ENCODE data around the gene C2CD3. TPM values are rescaled to one million over a fixed set of nuclear protein-coding genes. Genes with fewer than 3 reads are reported as not detected.
A peak's percentile ranks its signal among the peaks of the same experiment; 100 is the strongest.

C2CD3 gene
- total and polyA plus RNA-seq, 2 experiments from 2014 or later, result 7.3 to 9.2 TPM

GRCh38 chr11:74024261-74025029, 146.4 kb downstream of the C2CD3 start:
- no peak for TF ChIP-seq EZH2phosphoT487 (IDR thresholded peaks at IDR 0.05; ENCODE audit: insufficient read depth, low read depth)
- Histone ChIP-seq H3K9me2 (ENCODE audit: insufficient read depth) (no peaks in the 10 kb centered on the region), H3K79me2 (ENCODE audit: insufficient read depth) (no peaks in the 10 kb centered on the region), H3K27me3 (replicated peaks; ENCODE audit: insufficient read depth) (no peaks in the 10 kb centered on the region), H3K36me3 (ENCODE audit: low read depth) (no peaks in the 10 kb centered on the region), H3K4me1 (ENCODE audit: insufficient read depth) (peaks cover 46% of the 10 kb centered on the region), H4K20me1 (ENCODE audit: insufficient read depth) (no peaks in the 10 kb centered on the region), H3K9ac (peak overlapping the region; percentile 44), H2AFZ (no peak overlapping the region), H3K9me3 (ENCODE audit: low read depth) (no peaks in the 10 kb centered on the region), H3K4me3 (no peak overlapping the region), H3F3A (ENCODE audit: insufficient read depth) (peaks cover 50% of the 10 kb centered on the region), H3K4me2 (ENCODE audit: unreplicated experiment) (peak overlapping the region; percentile 11), H3K27ac (peak overlapping the region; percentile 87)
- peak; percentile 90 for DNase-seq
- WGBS, 2 experiments (ENCODE audit: low coverage in 1 of 2, low lambda C conversion rate in 2 of 2, missing lambda C conversion rate in 2 of 2), result 7 to 13% methylated on average over 2 of the region's 2 CpGs
- in situ Hi-C loops (cut with MboI), result no loop called here

GRCh38 chr11:74023276-74023675, 147.5 kb downstream of the C2CD3 start:
- TF ChIP-seq EZH2 (IDR thresholded peaks at IDR 0.05; ENCODE audit: insufficient read depth, poor library complexity, severe bottlenecking) (no peak), EZH2phosphoT487 (IDR thresholded peaks at IDR 0.05; ENCODE audit: insufficient read depth, low read depth) (no peak)
- no peaks in the 10 kb centered on the region for H3K9me3 ChIP-seq (ENCODE audit: low read depth)
- no peaks in the 10 kb centered on the region for H3K27me3 ChIP-seq (replicated peaks; ENCODE audit: insufficient read depth)
- no peak overlapping the region for H3K4me3 ChIP-seq
- H3K4me1 ChIP-seq (ENCODE audit: insufficient read depth), result peaks cover 58% of the 10 kb centered on the region
- no peak overlapping the region for H3K27ac ChIP-seq
- in situ Hi-C loops (cut with MboI), result no loop called here
- no peak overlapping the region for H3K4me2 ChIP-seq (ENCODE audit: unreplicated experiment)
- H3K9ac ChIP-seq, result no peak overlapping the region
- no peak for DNase-seq
- no peaks in the 10 kb centered on the region for H3K9me2 ChIP-seq (ENCODE audit: insufficient read depth)
- H3K36me3 ChIP-seq (ENCODE audit: low read depth), result no peaks in the 10 kb centered on the region
- peaks cover 58% of the 10 kb centered on the region for H3F3A ChIP-seq (ENCODE audit: insufficient read depth)
- no peak overlapping the region for H2AFZ ChIP-seq
- H4K20me1 ChIP-seq (ENCODE audit: insufficient read depth), result no peaks in the 10 kb centered on the region
- no peaks in the 10 kb centered on the region for H3K79me2 ChIP-seq (ENCODE audit: insufficient read depth)

- Histone ChIP-seq H3K9me3 (ENCODE audit: low read depth) (no peaks in the 10 kb centered on the region), H3K4me1 (ENCODE audit: insufficient read depth) (peaks cover 61% of the 10 kb centered on the region), H3K79me2 (ENCODE audit: insufficient read depth) (no peaks in the 10 kb centered on the region), H3K27me3 (replicated peaks; ENCODE audit: insufficient read depth) (no peaks in the 10 kb centered on the region), H3F3A (ENCODE audit: insufficient read depth) (peaks cover 58% of the 10 kb centered on the region), H3K4me3 (no peak overlapping the region), H2AFZ (no peak overlapping the region), H3K9me2 (ENCODE audit: insufficient read depth) (no peaks in the 10 kb centered on the region), H3K4me2 (ENCODE audit: unreplicated experiment) (no peak overlapping the region), H3K36me3 (ENCODE audit: low read depth) (no peaks in the 10 kb centered on the region), H4K20me1 (ENCODE audit: insufficient read depth) (no peaks in the 10 kb centered on the region), H3K27ac (no peak overlapping the region), H3K9ac (no peak overlapping the region)
- DNase-seq, result no peak
- TF ChIP-seq EZH2phosphoT487 (IDR thresholded peaks at IDR 0.05; ENCODE audit: insufficient read depth, low read depth), result no peak
- no peak for TF ChIP-seq EZH2 (IDR thresholded peaks at IDR 0.05; ENCODE audit: insufficient read depth, poor library complexity, severe bottlenecking)
- WGBS, 2 experiments (ENCODE audit: low coverage in 1 of 2, low lambda C conversion rate in 2 of 2, missing lambda C conversion rate in 2 of 2), result 95% methylated on average over 6 of the region's 6 CpGs
- in situ Hi-C loops (cut with MboI), result no loop called here
Measured at GRCh38 chr11:74022546-74022945, 148.3 kb downstream of the C2CD3 start.

- WGBS, 2 experiments (ENCODE audit: low coverage in 1 of 2, low lambda C conversion rate in 2 of 2, missing lambda C conversion rate in 2 of 2), result 96 to 99% methylated on average over 6 of the region's 6 CpGs
- no peak for TF ChIP-seq EZH2phosphoT487 (IDR thresholded peaks at IDR 0.05; ENCODE audit: insufficient read depth, low read depth)
- TF ChIP-seq EZH2 (IDR thresholded peaks at IDR 0.05; ENCODE audit: insufficient read depth, poor library complexity, severe bottlenecking), result no peak
- Histone ChIP-seq H3K9me3 (ENCODE audit: low read depth) (no peaks in the 10 kb centered on the region), H4K20me1 (ENCODE audit: insufficient read depth) (no peaks in the 10 kb centered on the region), H3K27ac (no peak overlapping the region), H3K27me3 (replicated peaks; ENCODE audit: insufficient read depth) (no peaks in the 10 kb centered on the region), H3K4me1 (ENCODE audit: insufficient read depth) (peaks cover 56% of the 10 kb centered on the region), H3K4me2 (ENCODE audit: unreplicated experiment) (no peak overlapping the region), H3K4me3 (no peak overlapping the region), H3K9ac (no peak overlapping the region), H3K9me2 (ENCODE audit: insufficient read depth) (no peaks in the 10 kb centered on the region), H3K79me2 (ENCODE audit: insufficient read depth) (no peaks in the 10 kb centered on the region), H2AFZ (no peak overlapping the region), H3F3A (ENCODE audit: insufficient read depth) (peaks cover 53% of the 10 kb centered on the region), H3K36me3 (ENCODE audit: low read depth) (no peaks in the 10 kb centered on the region)
- no peak for DNase-seq
- in situ Hi-C loops (cut with MboI), result no loop called here
Measured at GRCh38 chr11:74021998-74022397, 148.8 kb downstream of the C2CD3 start.
